DMS153 (cell line): ENCODE results near the gene UBTD2.

ENCODE experiments used
- DNase-seq: peaks from one replicate; lab custom pipeline; 2025; lab: John Stamatoyannopoulos, UW

The UBTD2 gene

GRCh38 chr5:172169216-172169615, 114.3 kb downstream of the UBTD2 start:
- no peak for DNase-seq

GRCh38 chr5:172168311-172168710, 115.3 kb downstream of the UBTD2 start:
- no peak for DNase-seq

GRCh38 chr5:172167895-172168294, 115.7 kb downstream of the UBTD2 start:
- no peak for DNase-seq

- no peak for DNase-seq
Measured at GRCh38 chr5:172166030-172166826, 117.3 kb downstream of the UBTD2 start.

GRCh38 chr5:172165465-172165864, 118.1 kb downstream of the UBTD2 start:
- no peak for DNase-seq

- no peak for DNase-seq
Measured at GRCh38 chr5:172164769-172165212, 118.8 kb downstream of the UBTD2 start.

GRCh38 chr5:172163346-172163745, 120.2 kb downstream of the UBTD2 start:
- DNase-seq = no peak

GRCh38 chr5:172162987-172163343, 120.6 kb downstream of the UBTD2 start:
- DNase-seq = no peak

GRCh38 chr5:172162323-172162986, 121.1 kb downstream of the UBTD2 start:
- DNase-seq = no peak

- DNase-seq = no peak
Measured at GRCh38 chr5:172160506-172160905, 123.1 kb downstream of the UBTD2 start.
